ENCODE data around the gene CASQ2. TPM values are rescaled to one million over a fixed set of nuclear protein-coding genes. Genes with fewer than 3 reads are reported as not detected.

The CASQ2 gene
- total RNA-seq, 1 donor from 2014 or later = not detected

- H3K27ac Mint-ChIP-seq (ENCODE audit: unreplicated experiment) = no peak overlapping the region
- H3K36me3 Mint-ChIP-seq (ENCODE audit: low read depth) = no peaks in the 10 kb centered on the region
- H3K4me1 Mint-ChIP-seq (ENCODE audit: low read depth) = peaks cover 10% of the 10 kb centered on the region
- H3K9me3 Mint-ChIP-seq (ENCODE audit: low read depth) = no peaks in the 10 kb centered on the region
- H3K27me3 Mint-ChIP-seq (ENCODE audit: low read depth) = no peaks in the 10 kb centered on the region
- TF ChIP-seq CTCF (IDR thresholded peaks at IDR 0.05) = no peak
- no peak overlapping the region for H3K4me3 Mint-ChIP-seq (ENCODE audit: unreplicated experiment)
- DNase-seq (ENCODE audit: low spot score) = no peak
Observed at GRCh38 chr1:115726161-115726560, 42.4 kb downstream of the CASQ2 start.

- H3K4me1 Mint-ChIP-seq (ENCODE audit: low read depth) = peaks cover 10% of the 10 kb centered on the region
- no peaks in the 10 kb centered on the region for H3K36me3 Mint-ChIP-seq (ENCODE audit: low read depth)
- no peak for DNase-seq (ENCODE audit: low spot score)
- TF ChIP-seq CTCF (IDR thresholded peaks at IDR 0.05) = no peak
- no peaks in the 10 kb centered on the region for H3K9me3 Mint-ChIP-seq (ENCODE audit: low read depth)
- no peak overlapping the region for H3K4me3 Mint-ChIP-seq (ENCODE audit: unreplicated experiment)
- H3K27ac Mint-ChIP-seq (ENCODE audit: unreplicated experiment) = no peak overlapping the region
- H3K27me3 Mint-ChIP-seq (ENCODE audit: low read depth) = no peaks in the 10 kb centered on the region
Observed at GRCh38 chr1:115725600-115725999, 42.9 kb downstream of the CASQ2 start.

DNA sequence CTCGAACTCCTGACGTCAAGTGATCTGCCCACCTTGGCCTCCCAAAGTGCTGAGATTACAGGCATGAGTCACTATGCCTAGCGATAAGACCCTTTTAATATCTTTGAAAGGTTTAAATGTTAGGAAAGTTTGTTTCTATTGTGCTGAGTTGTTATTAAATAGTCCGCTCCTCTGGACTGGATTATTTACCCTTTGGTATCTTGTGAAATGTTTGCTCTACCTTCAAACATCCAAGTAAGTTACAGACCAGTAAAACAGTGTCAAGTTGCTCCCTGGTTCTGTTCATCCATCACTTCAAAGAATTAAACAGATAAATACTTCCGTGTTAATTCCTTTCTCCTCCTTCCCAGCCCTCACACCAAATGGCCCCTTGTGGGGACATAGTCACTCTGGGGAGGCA is 44.8 kb downstream of the CASQ2 start:
- H3K4me3 Mint-ChIP-seq (ENCODE audit: unreplicated experiment) = no peak overlapping the region
- peaks cover 10% of the 10 kb centered on the region for H3K4me1 Mint-ChIP-seq (ENCODE audit: low read depth)
- H3K9me3 Mint-ChIP-seq (ENCODE audit: low read depth) = no peaks in the 10 kb centered on the region
- DNase-seq (ENCODE audit: low spot score) = no peak
- no peak overlapping the region for H3K27ac Mint-ChIP-seq (ENCODE audit: unreplicated experiment)
- no peaks in the 10 kb centered on the region for H3K27me3 Mint-ChIP-seq (ENCODE audit: low read depth)
- H3K36me3 Mint-ChIP-seq (ENCODE audit: low read depth) = no peaks in the 10 kb centered on the region
- no peak for TF ChIP-seq CTCF (IDR thresholded peaks at IDR 0.05)

DNA sequence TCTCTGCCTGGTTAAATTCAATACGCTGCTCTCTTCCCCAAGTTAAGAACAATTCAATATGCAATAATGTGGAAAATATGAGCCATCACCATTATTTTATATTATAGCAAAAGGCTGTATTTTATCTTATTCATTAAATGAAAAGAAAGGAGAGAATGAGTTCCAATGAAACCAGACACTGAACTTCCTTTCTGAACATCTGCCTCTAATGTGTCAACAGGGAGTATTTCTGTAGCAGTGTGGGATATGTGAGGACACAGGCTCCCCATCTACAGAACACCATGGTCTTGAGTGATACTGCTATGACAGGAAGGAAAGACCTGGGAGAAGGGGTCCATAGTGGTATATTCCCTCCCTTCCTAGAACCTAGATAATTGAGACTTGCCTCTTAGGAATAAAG is 46.3 kb downstream of the CASQ2 start:
- Mint-ChIP-seq H3K36me3 (ENCODE audit: low read depth) (no peaks in the 10 kb centered on the region), H3K9me3 (ENCODE audit: low read depth) (no peaks in the 10 kb centered on the region)
- no peak for DNase-seq (ENCODE audit: low spot score)

GRCh38 chr1:115719285-115719684 is 49.2 kb downstream of the CASQ2 start:
- Mint-ChIP-seq H3K9me3 (ENCODE audit: low read depth) (no peaks in the 10 kb centered on the region), H3K4me3 (ENCODE audit: unreplicated experiment) (no peak overlapping the region), H3K36me3 (ENCODE audit: low read depth) (no peaks in the 10 kb centered on the region), H3K27me3 (ENCODE audit: low read depth) (peaks cover 1% of the 10 kb centered on the region), H3K4me1 (ENCODE audit: low read depth) (no peaks in the 10 kb centered on the region), H3K27ac (ENCODE audit: unreplicated experiment) (no peak overlapping the region)
- DNase-seq (ENCODE audit: low spot score) = no peak
- no peak for TF ChIP-seq CTCF (IDR thresholded peaks at IDR 0.05)

More for the DNA sequence above, 46.3 kb downstream of the CASQ2 start:
- no peak overlapping the region for H3K4me3 Mint-ChIP-seq (ENCODE audit: unreplicated experiment)
- H3K27me3 Mint-ChIP-seq (ENCODE audit: low read depth) = no peaks in the 10 kb centered on the region
- TF ChIP-seq CTCF (IDR thresholded peaks at IDR 0.05) = no peak
- H3K4me1 Mint-ChIP-seq (ENCODE audit: low read depth) = no peaks in the 10 kb centered on the region
- no peak overlapping the region for H3K27ac Mint-ChIP-seq (ENCODE audit: unreplicated experiment)
